SK-N-SH (cell line): ENCODE results near the gene CEACAM20. TPM values are rescaled to one million over a fixed set of nuclear protein-coding genes. Genes with fewer than 3 reads are reported as not detected.
"Not testable (repeated sequence)": the region's sequence is repeated elsewhere in the genome, so short reads cannot be mapped to it uniquely, and the experiment has no call there.

ENCODE experiments used
- CTCF ChIA-PET: fragments of 300-600, 350-600 bp; formaldehyde crosslinking; extraction: SDS; loops from one replicate; lab custom pipeline; 2021; lab: Yijun Ruan, JAX
- POLR2A ChIA-PET: fragments of 350-600 bp; sonication (Branson Sonifier 250); formaldehyde crosslinking; extraction: SDS; loops from one replicate; lab custom pipeline; 2020; ENCODE audit warnings: antibody characterized with exemption, inconsistent platforms; lab: Yijun Ruan, JAX
- DNase-seq: peaks from one replicate; pipeline ENCODE4 v3.0.0; 2012
- H2AFZ ChIP-seq: fragments of 200-600 bp; sonication (generic); 2 replicates; pipeline ENCODE4 v1.8.1; 2016; ENCODE audit warnings: antibody characterized with exemption, mild to moderate bottlenecking, low read depth
- H3F3A ChIP-seq: fragments of 200-600 bp; sonication (generic); replicated peaks from 2 replicates; pipeline ENCODE3; 2016; ENCODE audit warnings: antibody characterized with exemption, mild to moderate bottlenecking; ENCODE audit not compliant: insufficient read depth
- H3K27ac ChIP-seq, 2 experiments: fragments of 200-500 bp in 1 of 2; fragments of 200-600 bp in 1 of 2; sonication (Bioruptor generic) in 1 of 2; sonication (generic), shearing (Covaris generic) in 1 of 2; 2 replicates each; pipeline versions ENCODE4 v1.5.1 to v1.6.1; 2014 to 2016; ENCODE audit warnings: low read depth in 2 of 2, inconsistent platforms in 1 of 2, low read length in 1 of 2, mild to moderate bottlenecking in 1 of 2, mixed read lengths in 1 of 2
- H3K27me3 ChIP-seq: fragments of 200-600 bp; sonication (generic), shearing (Covaris generic); 2 replicates; pipeline ENCODE4 v1.6.1; 2016; ENCODE audit warnings: mixed run types; ENCODE audit not compliant: insufficient read depth
- H3K36me3 ChIP-seq, 2 experiments: fragments of 200-500 bp in 1 of 2; fragments of 200-600 bp in 1 of 2; sonication (Bioruptor generic) in 1 of 2; sonication (generic) in 1 of 2; replicated peaks in 1 of 2; 2 replicates each; pipeline versions ENCODE3 to v1.5.1; 2014 to 2016; ENCODE audit warnings: low read length in 1 of 2, mild to moderate bottlenecking in 1 of 2; ENCODE audit not compliant: insufficient read depth in 2 of 2, control insufficient read depth in 1 of 2
- H3K4me1 ChIP-seq, 2 experiments: fragments of 200-500 bp in 1 of 2; fragments of 200-600 bp in 1 of 2; sonication (Bioruptor generic) in 1 of 2; sonication (generic), shearing (Covaris generic) in 1 of 2; 2 replicates each; pipeline versions ENCODE4 v1.5.1 to v1.6.1; 2014 to 2016; ENCODE audit warnings: low read depth in 1 of 2, low read length in 1 of 2, mixed run types in 1 of 2; ENCODE audit not compliant: insufficient read depth in 2 of 2, control insufficient read depth in 1 of 2
- H3K4me2 ChIP-seq: fragments of 200-600 bp; sonication (generic), shearing (Covaris generic); 2 replicates; pipeline ENCODE4 v1.6.1; 2017; ENCODE audit warnings: mixed run types
- H3K4me3 ChIP-seq, 2 experiments: fragments of 200-500 bp in 1 of 2; fragments of 200-600 bp in 1 of 2; sonication (Bioruptor generic) in 1 of 2; sonication (generic), shearing (Covaris generic) in 1 of 2; 2 replicates each; pipeline versions ENCODE4 v1.5.1 to v1.8.1; 2014 to 2016; ENCODE audit warnings: low read depth in 2 of 2, inconsistent platforms in 1 of 2, low read length in 1 of 2, mild to moderate bottlenecking in 1 of 2, mixed read lengths in 1 of 2, moderate library complexity in 1 of 2
- H3K79me2 ChIP-seq: fragments of 200-600 bp; sonication (generic); 2 replicates; pipeline ENCODE4 v1.8.1; 2017; ENCODE audit warnings: mild to moderate bottlenecking; ENCODE audit not compliant: insufficient read depth
- H3K9ac ChIP-seq: fragments of 200-600 bp; sonication (generic); 2 replicates; pipeline ENCODE4 v1.6.1; 2017; ENCODE audit warnings: mixed run types
- H3K9me2 ChIP-seq: fragments of 200-600 bp; sonication (generic); 2 replicates; pipeline ENCODE4 v1.6.1; 2017; ENCODE audit warnings: mixed run types
- H3K9me3 ChIP-seq: fragments of 200-600 bp; sonication (generic); 2 replicates; pipeline ENCODE4 v1.6.1; 2017; ENCODE audit warnings: mixed run types, mild to moderate bottlenecking, moderate library complexity
- H4K20me1 ChIP-seq: fragments of 200-600 bp; sonication (generic); 2 replicates; pipeline ENCODE4 v1.6.1; 2017; ENCODE audit warnings: mild to moderate bottlenecking, mixed run types; ENCODE audit not compliant: insufficient read depth
- CHD2 ChIP-seq: fragments of 150-350 bp; IDR thresholded peaks from 2 replicates; pipeline ENCODE4 v1.6.1; 2018; ENCODE audit warnings: low read length; ENCODE audit not compliant: partially characterized antibody
- ELF1 ChIP-seq: IDR thresholded peaks from 2 replicates; pipeline ENCODE4 v1.4.0; 2012
- EZH2phosphoT487 ChIP-seq: fragments of 200-600 bp; sonication (generic); IDR thresholded peaks from 2 replicates; pipeline ENCODE4 v1.6.1; 2017; ENCODE audit warnings: low read depth, mixed run types, mild to moderate bottlenecking, antibody characterized with exemption, moderate library complexity, borderline replicate concordance
- FOXM1 ChIP-seq: IDR thresholded peaks from 2 replicates; pipeline ENCODE4 v1.4.0; 2012; ENCODE audit warnings: low read depth, mild to moderate bottlenecking
- GATA2 ChIP-seq: sonication (generic); formaldehyde crosslinking; IDR thresholded peaks from 2 replicates; pipeline ENCODE4 v1.5.0; 2020; ENCODE audit warnings: mild to moderate bottlenecking, missing genetic modification reagents
- IRF3 ChIP-seq: fragments of 150-350 bp; IDR thresholded peaks from 2 replicates; pipeline ENCODE4 v1.6.1; 2016; ENCODE audit warnings: mild to moderate bottlenecking, low read depth, low read length
- JUND ChIP-seq: IDR thresholded peaks from 2 replicates; pipeline ENCODE4 v1.4.0; 2012
- MAX ChIP-seq: IDR thresholded peaks from 2 replicates; pipeline ENCODE4 v1.4.0; 2012; ENCODE audit warnings: low read depth
- MEF2A ChIP-seq: IDR thresholded peaks from 2 replicates; pipeline ENCODE4 v1.4.0; 2012; ENCODE audit warnings: low read depth, borderline replicate concordance
- NRF1 ChIP-seq: IDR thresholded peaks from 2 replicates; pipeline ENCODE4 v1.6.1; 2012; ENCODE audit warnings: low read depth, mild to moderate bottlenecking, low read length
- POLR2AphosphoS5 ChIP-seq: IDR thresholded peaks from 2 replicates; pipeline ENCODE4 v1.6.1; 2012; ENCODE audit warnings: low read depth, low read length
- RAD21 ChIP-seq: IDR thresholded peaks from 2 replicates; pipeline ENCODE4 v1.6.1; 2012; ENCODE audit warnings: mild to moderate bottlenecking, low read length
- SIN3A ChIP-seq: IDR thresholded peaks from 2 replicates; pipeline ENCODE4 v1.6.1; 2012; ENCODE audit warnings: low read depth, mild to moderate bottlenecking, low read length, moderate library complexity, borderline replicate concordance
- SMC3 ChIP-seq: IDR thresholded peaks from 2 replicates; pipeline ENCODE4 v1.6.1; 2012; ENCODE audit warnings: low read depth, low read length, improper control_type of control experiment
- TEAD4 ChIP-seq: IDR thresholded peaks from 2 replicates; pipeline ENCODE4 v1.4.0; 2012; ENCODE audit warnings: mild to moderate bottlenecking, borderline replicate concordance; ENCODE audit not compliant: insufficient read depth
- USF2 ChIP-seq: fragments of 150-350 bp; IDR thresholded peaks from 2 replicates; pipeline ENCODE4 v1.6.1; 2017; ENCODE audit warnings: antibody characterized with exemption, low read length, low read depth, borderline replicate concordance
- WGBS: methylation state at CpG from one replicate; pipeline ENCODE4 v1.1.6; 2017; ENCODE audit warnings: low lambda C conversion rate; 5-methylcytosine and 5-hydroxymethylcytosine counted together
- polyA plus RNA-seq, 3 experiments: library from polyadenylated mRNA; depleted of rRNA; stranded (reverse); fragments of >200 nt; gene quantifications; 2 replicates each; pipeline ENCODE4 v1.2.3, GENCODE V29; 2012
- TF ChIP-seq, protein P1 (sequence below): IDR thresholded peaks from 2 replicates; pipeline ENCODE4 v1.4.0; 2012; ENCODE audit warnings: low read depth, borderline replicate concordance
- TF ChIP-seq, protein P2 (sequence below): IDR thresholded peaks from 2 replicates; pipeline ENCODE4 v1.4.0; 2012; ENCODE audit warnings: low read depth, borderline replicate concordance
- TF ChIP-seq, protein P3 (sequence below): IDR thresholded peaks from 2 replicates; pipeline ENCODE4 v1.6.1; 2012; ENCODE audit warnings: mild to moderate bottlenecking, low read depth, low read length, moderate library complexity

Gene CEACAM20
- polyA plus RNA-seq, 1 of the 3 experiments (the other 2 are of a cell fraction), result not detected

DNA sequence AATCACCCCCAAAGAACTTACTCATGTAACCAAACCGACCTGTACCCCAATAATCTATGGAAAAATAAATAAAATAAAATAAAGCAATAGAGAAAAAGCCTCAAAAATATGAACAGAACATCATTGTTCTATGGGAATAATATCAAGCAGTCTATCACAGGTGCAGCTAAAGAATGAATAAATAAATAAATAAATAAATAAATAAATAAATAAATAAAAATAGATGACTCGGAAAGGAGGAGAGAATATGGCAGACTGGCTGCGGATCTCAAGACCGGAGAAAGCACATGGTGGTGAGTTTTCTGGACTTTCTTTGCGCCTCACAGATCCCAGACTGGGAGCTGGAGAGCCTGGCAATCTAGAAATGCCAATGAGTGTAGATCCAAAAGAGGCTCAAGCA, 22.4 kb upstream of the CEACAM20 start:
- Histone ChIP-seq H4K20me1 (no peaks in the 10 kb centered on the region), H3K4me2 (no peak overlapping the region), H3K9me3 (no peaks in the 10 kb centered on the region), H3K4me1 (no peaks in the 10 kb centered on the region), H3K27me3 (peaks cover 4% of the 10 kb centered on the region; the same call in 1 of the 2 replicates), H3K9me2 (no peaks in the 10 kb centered on the region), H3K27ac (no peak overlapping the region), H2AFZ (no peak overlapping the region), H3K36me3 (no peaks in the 10 kb centered on the region), H3K79me2 (no peaks in the 10 kb centered on the region), H3K9ac (no peak overlapping the region), H3K4me3 (no peak overlapping the region), H3F3A (peaks cover 8% of the 10 kb centered on the region)
- WGBS, result 40% methylated on average over 5 of the region's 5 CpGs
- CTCF ChIA-PET, result interaction anchor here (0.8 to 1.4 kb wide), 3 partner anchors 9 to 67 kb away, joined by 3 to 4 read pairs (median 4); no protein-coding TSS in a partner anchor
- no peak for DNase-seq
- POLR2A ChIA-PET, result no interaction called here
- no peak for TF ChIP-seq TEAD4
- no peak for TF ChIP-seq GATA2 (CRISPR knock-in tag)
- TF ChIP-seq SIN3A, result no peak
- TF ChIP-seq, protein P1, sequence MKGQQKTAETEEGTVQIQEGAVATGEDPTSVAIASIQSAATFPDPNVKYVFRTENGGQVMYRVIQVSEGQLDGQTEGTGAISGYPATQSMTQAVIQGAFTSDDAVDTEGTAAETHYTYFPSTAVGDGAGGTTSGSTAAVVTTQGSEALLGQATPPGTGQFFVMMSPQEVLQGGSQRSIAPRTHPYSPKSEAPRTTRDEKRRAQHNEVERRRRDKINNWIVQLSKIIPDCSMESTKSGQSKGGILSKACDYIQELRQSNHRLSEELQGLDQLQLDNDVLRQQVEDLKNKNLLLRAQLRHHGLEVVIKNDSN, result no peak
- no peak for TF ChIP-seq RAD21
- TF ChIP-seq MEF2A, result no peak
- TF ChIP-seq CHD2, result no peak
- no peak for TF ChIP-seq ELF1
- no peak for TF ChIP-seq MAX
- no peak for TF ChIP-seq IRF3
- TF ChIP-seq, protein P2, sequence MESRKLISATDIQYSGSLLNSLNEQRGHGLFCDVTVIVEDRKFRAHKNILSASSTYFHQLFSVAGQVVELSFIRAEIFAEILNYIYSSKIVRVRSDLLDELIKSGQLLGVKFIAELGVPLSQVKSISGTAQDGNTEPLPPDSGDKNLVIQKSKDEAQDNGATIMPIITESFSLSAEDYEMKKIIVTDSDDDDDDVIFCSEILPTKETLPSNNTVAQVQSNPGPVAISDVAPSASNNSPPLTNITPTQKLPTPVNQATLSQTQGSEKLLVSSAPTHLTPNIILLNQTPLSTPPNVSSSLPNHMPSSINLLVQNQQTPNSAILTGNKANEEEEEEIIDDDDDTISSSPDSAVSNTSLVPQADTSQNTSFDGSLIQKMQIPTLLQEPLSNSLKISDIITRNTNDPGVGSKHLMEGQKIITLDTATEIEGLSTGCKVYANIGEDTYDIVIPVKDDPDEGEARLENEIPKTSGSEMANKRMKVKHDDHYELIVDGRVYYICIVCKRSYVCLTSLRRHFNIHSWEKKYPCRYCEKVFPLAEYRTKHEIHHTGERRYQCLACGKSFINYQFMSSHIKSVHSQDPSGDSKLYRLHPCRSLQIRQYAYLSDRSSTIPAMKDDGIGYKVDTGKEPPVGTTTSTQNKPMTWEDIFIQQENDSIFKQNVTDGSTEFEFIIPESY, result no peak
- no peak for TF ChIP-seq USF2
- TF ChIP-seq EZH2phosphoT487, result no peak
- TF ChIP-seq, protein P3, sequence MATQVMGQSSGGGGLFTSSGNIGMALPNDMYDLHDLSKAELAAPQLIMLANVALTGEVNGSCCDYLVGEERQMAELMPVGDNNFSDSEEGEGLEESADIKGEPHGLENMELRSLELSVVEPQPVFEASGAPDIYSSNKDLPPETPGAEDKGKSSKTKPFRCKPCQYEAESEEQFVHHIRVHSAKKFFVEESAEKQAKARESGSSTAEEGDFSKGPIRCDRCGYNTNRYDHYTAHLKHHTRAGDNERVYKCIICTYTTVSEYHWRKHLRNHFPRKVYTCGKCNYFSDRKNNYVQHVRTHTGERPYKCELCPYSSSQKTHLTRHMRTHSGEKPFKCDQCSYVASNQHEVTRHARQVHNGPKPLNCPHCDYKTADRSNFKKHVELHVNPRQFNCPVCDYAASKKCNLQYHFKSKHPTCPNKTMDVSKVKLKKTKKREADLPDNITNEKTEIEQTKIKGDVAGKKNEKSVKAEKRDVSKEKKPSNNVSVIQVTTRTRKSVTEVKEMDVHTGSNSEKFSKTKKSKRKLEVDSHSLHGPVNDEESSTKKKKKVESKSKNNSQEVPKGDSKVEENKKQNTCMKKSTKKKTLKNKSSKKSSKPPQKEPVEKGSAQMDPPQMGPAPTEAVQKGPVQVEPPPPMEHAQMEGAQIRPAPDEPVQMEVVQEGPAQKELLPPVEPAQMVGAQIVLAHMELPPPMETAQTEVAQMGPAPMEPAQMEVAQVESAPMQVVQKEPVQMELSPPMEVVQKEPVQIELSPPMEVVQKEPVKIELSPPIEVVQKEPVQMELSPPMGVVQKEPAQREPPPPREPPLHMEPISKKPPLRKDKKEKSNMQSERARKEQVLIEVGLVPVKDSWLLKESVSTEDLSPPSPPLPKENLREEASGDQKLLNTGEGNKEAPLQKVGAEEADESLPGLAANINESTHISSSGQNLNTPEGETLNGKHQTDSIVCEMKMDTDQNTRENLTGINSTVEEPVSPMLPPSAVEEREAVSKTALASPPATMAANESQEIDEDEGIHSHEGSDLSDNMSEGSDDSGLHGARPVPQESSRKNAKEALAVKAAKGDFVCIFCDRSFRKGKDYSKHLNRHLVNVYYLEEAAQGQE, result no peak
- TF ChIP-seq NRF1, result no peak
- TF ChIP-seq SMC3, result no peak
- TF ChIP-seq JUND, result no peak
- no peak for TF ChIP-seq POLR2AphosphoS5
- no peak for TF ChIP-seq FOXM1

GRCh38 chr19:44550976-44551375, 21.5 kb upstream of the CEACAM20 start:
- DNase-seq, H3K4me3 ChIP-seq, POLR2A ChIA-PET, H3K9me2 ChIP-seq, H3K27ac ChIP-seq, H3K36me3 ChIP-seq, H3K9me3 ChIP-seq, H3F3A ChIP-seq, H3K27me3 ChIP-seq, H3K9ac ChIP-seq, H3K4me1 ChIP-seq, H2AFZ ChIP-seq, H3K79me2 ChIP-seq, CTCF ChIA-PET, H3K4me2 ChIP-seq, H4K20me1 ChIP-seq: not testable (repeated sequence)
- WGBS, result 89% methylated on average over 37 of the region's 37 CpGs
